ENCODE data around the gene AGO1.

Gene AGO1

GRCh38 chr1:35902671-35903070 is 19.7 kb downstream of the AGO1 start:
- Histone ChIP-seq H3K36me3 (ENCODE audit: insufficient read depth, low read length) (peaks cover 70% of the 10 kb centered on the region), H3K4me3 (ENCODE audit: low read depth in 1 of 2, low read length in 2 of 2) (no peak overlapping the region), H3K9me3 (ENCODE audit: insufficient read depth, low read length, severe bottlenecking) (no peaks in the 10 kb centered on the region)

GRCh38 chr1:35914717-35915116 is 31.7 kb downstream of the AGO1 start:
- Histone ChIP-seq H3K36me3 (ENCODE audit: insufficient read depth, low read length) (peaks cover 76% of the 10 kb centered on the region), H3K4me2 (ENCODE audit: insufficient read depth, low read length) (no peak overlapping the region), H3K4me1 (ENCODE audit: insufficient read depth, low read length) (no peaks in the 10 kb centered on the region), H3K79me2 (ENCODE audit: insufficient read depth, low read length) (no peaks in the 10 kb centered on the region), H2AFZ (ENCODE audit: low read depth, low read length) (no peak overlapping the region), H3K9ac (ENCODE audit: low read depth, low read length) (no peak overlapping the region), H3K4me3 (ENCODE audit: low read depth in 1 of 2, low read length in 2 of 2) (no peak overlapping the region), H3K27ac (ENCODE audit: low read length) (no peak overlapping the region), H3K27me3 (ENCODE audit: insufficient read depth, low read length, poor library complexity) (no peaks in the 10 kb centered on the region), H3K9me3 (ENCODE audit: insufficient read depth, low read length, severe bottlenecking) (no peaks in the 10 kb centered on the region), H4K20me1 (ENCODE audit: insufficient read depth, low read length) (no peaks in the 10 kb centered on the region)
- TF ChIP-seq EZH2 (IDR thresholded peaks at IDR 0.05; ENCODE audit: borderline replicate concordance, low read depth, low read length, severe bottlenecking): no peak
- TF ChIP-seq CTCF (IDR thresholded peaks at IDR 0.05; ENCODE audit: borderline replicate concordance, extremely low read depth, low read length, poor library complexity, severe bottlenecking): no peak
- no peak for ATAC-seq (ENCODE audit: insufficient read depth, low read depth)
- no peak for DNase-seq

More at GRCh38 chr1:35902671-35903070, 19.7 kb downstream of the AGO1 start:
- TF ChIP-seq CTCF (IDR thresholded peaks at IDR 0.05; ENCODE audit: borderline replicate concordance, extremely low read depth, low read length, poor library complexity, severe bottlenecking) (no peak), EZH2 (IDR thresholded peaks at IDR 0.05; ENCODE audit: borderline replicate concordance, low read depth, low read length, severe bottlenecking) (no peak)
- Histone ChIP-seq H3K4me2 (ENCODE audit: insufficient read depth, low read length) (no peak overlapping the region), H3K27ac (ENCODE audit: low read length) (no peak overlapping the region), H4K20me1 (ENCODE audit: insufficient read depth, low read length) (no peaks in the 10 kb centered on the region), H3K79me2 (ENCODE audit: insufficient read depth, low read length) (no peaks in the 10 kb centered on the region), H3K4me1 (ENCODE audit: insufficient read depth, low read length) (no peaks in the 10 kb centered on the region), H3K9ac (ENCODE audit: low read depth, low read length) (no peak overlapping the region), H3K27me3 (ENCODE audit: insufficient read depth, low read length, poor library complexity) (no peaks in the 10 kb centered on the region), H2AFZ (ENCODE audit: low read depth, low read length) (no peak overlapping the region)
- ATAC-seq (ENCODE audit: insufficient read depth, low read depth): no peak
- no peak for DNase-seq

- no peaks in the 10 kb centered on the region for H3K9me3 ChIP-seq (ENCODE audit: insufficient read depth, low read length, severe bottlenecking)
- H2AFZ ChIP-seq (ENCODE audit: low read depth, low read length): no peak overlapping the region
- no peaks in the 10 kb centered on the region for H4K20me1 ChIP-seq (ENCODE audit: insufficient read depth, low read length)
- H3K79me2 ChIP-seq (ENCODE audit: insufficient read depth, low read length): no peaks in the 10 kb centered on the region
- no peak for TF ChIP-seq EZH2 (IDR thresholded peaks at IDR 0.05; ENCODE audit: borderline replicate concordance, low read depth, low read length, severe bottlenecking)
- no peak for TF ChIP-seq CTCF (IDR thresholded peaks at IDR 0.05; ENCODE audit: borderline replicate concordance, extremely low read depth, low read length, poor library complexity, severe bottlenecking)
- H3K9ac ChIP-seq (ENCODE audit: low read depth, low read length): no peak overlapping the region
- H3K27me3 ChIP-seq (ENCODE audit: insufficient read depth, low read length, poor library complexity): no peaks in the 10 kb centered on the region
- H3K4me1 ChIP-seq (ENCODE audit: insufficient read depth, low read length): no peaks in the 10 kb centered on the region
- ATAC-seq (ENCODE audit: insufficient read depth, low read depth): no peak
- H3K4me3 ChIP-seq (ENCODE audit: low read depth in 1 of 2, low read length in 2 of 2): no peak overlapping the region
- DNase-seq: no peak
- no peak overlapping the region for H3K27ac ChIP-seq (ENCODE audit: low read length)
- peaks cover 75% of the 10 kb centered on the region for H3K36me3 ChIP-seq (ENCODE audit: insufficient read depth, low read length)
- H3K4me2 ChIP-seq (ENCODE audit: insufficient read depth, low read length): no peak overlapping the region
These were observed 32.7 kb downstream of the AGO1 start for GRCh38 chr1:35915693-35916092.

- H4K20me1 ChIP-seq (ENCODE audit: insufficient read depth, low read length): no peaks in the 10 kb centered on the region
- ATAC-seq (ENCODE audit: insufficient read depth, low read depth) (no peak), DNase-seq (no peak)
- H3K79me2 ChIP-seq (ENCODE audit: insufficient read depth, low read length): no peaks in the 10 kb centered on the region
- peaks cover 25% of the 10 kb centered on the region for H3K36me3 ChIP-seq (ENCODE audit: insufficient read depth, low read length)
- no peak overlapping the region for H3K4me2 ChIP-seq (ENCODE audit: insufficient read depth, low read length)
- H3K4me1 ChIP-seq (ENCODE audit: insufficient read depth, low read length): no peaks in the 10 kb centered on the region
- H3K27ac ChIP-seq (ENCODE audit: low read length): no peak overlapping the region
- no peak overlapping the region for H2AFZ ChIP-seq (ENCODE audit: low read depth, low read length)
- H3K9me3 ChIP-seq (ENCODE audit: insufficient read depth, low read length, severe bottlenecking): no peaks in the 10 kb centered on the region
- no peak overlapping the region for H3K4me3 ChIP-seq (ENCODE audit: low read depth in 1 of 2, low read length in 2 of 2)
- no peak overlapping the region for H3K9ac ChIP-seq (ENCODE audit: low read depth, low read length)
- no peak for TF ChIP-seq CTCF (IDR thresholded peaks at IDR 0.05; ENCODE audit: borderline replicate concordance, extremely low read depth, low read length, poor library complexity, severe bottlenecking)
- TF ChIP-seq EZH2 (IDR thresholded peaks at IDR 0.05; ENCODE audit: borderline replicate concordance, low read depth, low read length, severe bottlenecking): no peak
- H3K27me3 ChIP-seq (ENCODE audit: insufficient read depth, low read length, poor library complexity): no peaks in the 10 kb centered on the region
These were observed 40.8 kb downstream of the AGO1 start for GRCh38 chr1:35923791-35924221.

Data from DND-41 (cell line).